Glutamatergic neuron (in vitro differentiated cells): ENCODE measurements around the gene LMAN1L. TPM values are rescaled to one million over a fixed set of nuclear protein-coding genes. Genes with fewer than 3 reads are reported as not detected.

Experiments
- DNase-seq: peaks from one replicate; pipeline ENCODE4 v3.0.0; 2022
- H3K27ac Mint-ChIP-seq: one replicate; pipeline ENCODE4 v1.8.0; 2020; ENCODE audit warnings: mild to moderate bottlenecking, mixed read lengths, inconsistent platforms; ENCODE audit not compliant: unreplicated experiment
- H3K27me3 Mint-ChIP-seq: one replicate; pipeline ENCODE4 v1.8.0; 2020; ENCODE audit warnings: mild to moderate bottlenecking, moderate library complexity, mixed read lengths, inconsistent platforms; ENCODE audit not compliant: unreplicated experiment
- H3K36me3 Mint-ChIP-seq: one replicate; pipeline ENCODE4 v1.8.0; 2020; ENCODE audit warnings: mild to moderate bottlenecking, mixed read lengths, inconsistent platforms; ENCODE audit not compliant: unreplicated experiment
- H3K4me1 Mint-ChIP-seq: one replicate; pipeline ENCODE4 v1.8.0; 2020; ENCODE audit warnings: mild to moderate bottlenecking, low read depth, mixed read lengths, inconsistent platforms; ENCODE audit not compliant: unreplicated experiment
- H3K4me3 Mint-ChIP-seq: one replicate; pipeline ENCODE4 v1.8.0; 2020; ENCODE audit warnings: mild to moderate bottlenecking, mixed read lengths, inconsistent platforms; ENCODE audit not compliant: unreplicated experiment
- H3K9me3 Mint-ChIP-seq: one replicate; pipeline ENCODE4 v1.8.0; 2020; ENCODE audit warnings: mild to moderate bottlenecking, moderate library complexity, mixed read lengths, inconsistent platforms; ENCODE audit not compliant: unreplicated experiment
- CTCF ChIP-seq: fragments of 200-600 bp; sonication (generic); IDR thresholded peaks from one replicate; pipeline ENCODE4 v1.5.0; 2021; ENCODE audit not compliant: partially characterized antibody, unreplicated experiment
- total RNA-seq: library from RNA; stranded (reverse); fragmentation: NEBNext Ultra II Directional; extraction: Animal tissue kit (Norgen Biotek cat#: 25700); gene quantifications from one replicate; pipeline ENCODE4 v1.2.1, GENCODE V29; 2021; ENCODE audit not compliant: unreplicated experiment

LMAN1L gene
- total RNA-seq, 1 donor from 2014 or later = not detected

GRCh38 chr15:74857082-74857655 is 44.5 kb downstream of the LMAN1L start:
- Mint-ChIP-seq H3K27ac (no peak overlapping the region), H3K4me1 (peaks cover 3% of the 10 kb centered on the region), H3K27me3 (peaks cover 4% of the 10 kb centered on the region), H3K36me3 (no peaks in the 10 kb centered on the region), H3K9me3 (no peaks in the 10 kb centered on the region), H3K4me3 (no peak overlapping the region)
- DNase-seq = no peak
- no peak for TF ChIP-seq CTCF

- Mint-ChIP-seq H3K9me3 (no peaks in the 10 kb centered on the region), H3K27me3 (peaks cover 4% of the 10 kb centered on the region), H3K4me1 (peaks cover 3% of the 10 kb centered on the region), H3K4me3 (no peak overlapping the region), H3K27ac (no peak overlapping the region), H3K36me3 (no peaks in the 10 kb centered on the region)
- DNase-seq = no peak
- no peak for TF ChIP-seq CTCF
These were observed 45.2 kb downstream of the LMAN1L start for GRCh38 chr15:74857671-74858368.

GRCh38 chr15:74858369-74858740 is 45.7 kb downstream of the LMAN1L start:
- DNase-seq = no peak

GRCh38 chr15:74863239-74864056 is 50.8 kb downstream of the LMAN1L start:
- peaks cover 4% of the 10 kb centered on the region for H3K9me3 Mint-ChIP-seq
- TF ChIP-seq CTCF = no peak
- no peak overlapping the region for H3K27ac Mint-ChIP-seq
- H3K27me3 Mint-ChIP-seq = peaks cover 4% of the 10 kb centered on the region
- H3K4me3 Mint-ChIP-seq = no peak overlapping the region
- no peak for DNase-seq
- peaks cover 2% of the 10 kb centered on the region for H3K4me1 Mint-ChIP-seq
- H3K36me3 Mint-ChIP-seq = peaks cover 8% of the 10 kb centered on the region

More at GRCh38 chr15:74858369-74858740, 45.7 kb downstream of the LMAN1L start:
- TF ChIP-seq CTCF = no peak
- H3K27ac Mint-ChIP-seq = no peak overlapping the region
- no peaks in the 10 kb centered on the region for H3K9me3 Mint-ChIP-seq
- H3K4me1 Mint-ChIP-seq = peaks cover 2% of the 10 kb centered on the region
- no peaks in the 10 kb centered on the region for H3K36me3 Mint-ChIP-seq
- H3K4me3 Mint-ChIP-seq = no peak overlapping the region
- peaks cover 1% of the 10 kb centered on the region for H3K27me3 Mint-ChIP-seq
